GM13976 (cell line): Measurements from ENCODE around the gene FNBP1L.

ENCODE experiments used
- DNase-seq: peaks from one replicate; pipeline ENCODE4 v3.0.0; 2012; ENCODE audit warnings: low spot score
- CTCF ChIP-seq: IDR thresholded peaks from 2 replicates; pipeline ENCODE4 v1.5.1; 2012; ENCODE audit warnings: borderline replicate concordance, mild to moderate bottlenecking; ENCODE audit not compliant: insufficient read depth; ENCODE audit errors: extremely low read depth, missing control alignments, control extremely low read depth
- in situ Hi-C: fragments of 300-500 bp; cut with MboI; formaldehyde crosslinking; loops from one replicate; pipeline ENCODE4 v1.12.0; 2022; ENCODE audit warnings: low sequenced_read_pairs, mixed read lengths, inconsistent platforms; ENCODE audit not compliant: unreplicated experiment

The FNBP1L gene

GRCh38 chr1:93554883-93555872, 107.3 kb downstream of the FNBP1L start:
- no peak for TF ChIP-seq CTCF
- no peak for DNase-seq
- in situ Hi-C loops: no loop called here

GRCh38 chr1:93556291-93556690, 108.4 kb downstream of the FNBP1L start:
- no peak for TF ChIP-seq CTCF
- no peak for DNase-seq
- in situ Hi-C loops: no loop called here

- no peak for DNase-seq
- no peak for TF ChIP-seq CTCF
- in situ Hi-C loops: no loop called here
Measured at GRCh38 chr1:93559045-93559444, 111.1 kb downstream of the FNBP1L start.

- no peak for DNase-seq
- in situ Hi-C loops: no loop called here
- TF ChIP-seq CTCF: no peak
Measured at GRCh38 chr1:93559695-93560094, 111.8 kb downstream of the FNBP1L start.

- in situ Hi-C loops: no loop called here
- DNase-seq: no peak
- no peak for TF ChIP-seq CTCF
Measured at GRCh38 chr1:93565496-93566206, 117.7 kb downstream of the FNBP1L start.

GRCh38 chr1:93566227-93566626, 118.3 kb downstream of the FNBP1L start:
- DNase-seq: no peak
- in situ Hi-C loops: no loop called here
- TF ChIP-seq CTCF: no peak
